Measurements from ENCODE around the gene OLFM3. TPM values are rescaled to one million over a fixed set of nuclear protein-coding genes. Genes with fewer than 3 reads are reported as not detected.

Gene OLFM3
- polyA plus RNA-seq, 2 donors: not detected

DNA sequence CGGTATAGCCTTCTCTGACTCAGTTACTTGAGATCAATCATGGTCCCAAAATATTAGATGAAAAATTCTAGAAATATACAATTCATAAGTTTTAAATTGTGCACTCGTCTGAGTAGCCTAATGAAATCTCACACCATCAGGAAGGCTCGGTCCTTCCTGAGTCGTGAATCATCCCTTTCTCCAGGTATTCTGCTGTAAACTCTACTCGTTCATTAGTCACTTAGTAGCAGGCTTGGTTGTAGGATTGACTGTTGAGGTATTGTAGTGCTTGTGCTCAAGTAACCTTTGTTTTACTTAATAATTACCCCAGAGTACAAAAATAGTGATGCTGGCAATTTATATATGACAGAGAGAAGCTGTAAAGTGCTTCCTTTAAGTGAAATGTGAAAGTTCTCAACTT, 238.7 kb downstream of the OLFM3 start:
- Histone ChIP-seq H3K27ac (ENCODE audit: low read depth in 2 of 2, low read length in 1 of 2) (no peak overlapping the region), H3K4me3 (ENCODE audit: low read depth in 1 of 2, low read length in 2 of 2) (no peak overlapping the region), H3K9me3 (ENCODE audit: control insufficient read depth in 2 of 2, insufficient read depth in 1 of 2, low read depth in 1 of 2, low read length in 1 of 2) (no peaks in the 10 kb centered on the region), H3K36me3 (ENCODE audit: control insufficient read depth in 2 of 2, insufficient read depth in 2 of 2, low read length in 1 of 2) (no peaks in the 10 kb centered on the region), H3K27me3 (ENCODE audit: control insufficient read depth in 1 of 2, insufficient read depth in 2 of 2, low read length in 2 of 2) (no peaks in the 10 kb centered on the region), H3K4me1 (ENCODE audit: control insufficient read depth in 2 of 2, insufficient read depth in 2 of 2, low read length in 1 of 2) (no peaks in the 10 kb centered on the region)
- 74% methylated on average over 5 of the region's 5 CpGs for WGBS, 2 donors

DNA sequence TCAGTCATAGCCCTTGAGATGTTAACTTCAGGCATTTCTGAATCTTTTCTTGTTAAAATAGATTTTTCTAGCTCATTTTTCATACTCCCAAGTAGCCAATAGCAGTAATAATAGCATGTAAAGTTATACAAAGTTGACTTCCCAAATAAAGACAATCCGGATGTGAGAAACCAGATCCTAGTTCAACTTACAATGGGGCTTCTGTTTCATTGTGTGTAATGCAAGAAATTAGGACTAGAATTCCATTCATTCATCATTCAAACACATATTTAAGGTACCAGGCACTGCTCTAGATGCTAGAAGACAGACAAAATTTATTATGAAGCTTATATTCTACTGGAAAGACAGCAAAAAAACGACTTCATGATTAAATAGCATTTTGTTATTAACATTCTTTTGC, 240.3 kb downstream of the OLFM3 start:
- Histone ChIP-seq H3K4me1 (ENCODE audit: control insufficient read depth in 2 of 2, insufficient read depth in 2 of 2, low read length in 1 of 2) (no peaks in the 10 kb centered on the region), H3K4me3 (ENCODE audit: low read depth in 1 of 2, low read length in 2 of 2) (no peak overlapping the region), H3K36me3 (ENCODE audit: control insufficient read depth in 2 of 2, insufficient read depth in 2 of 2, low read length in 1 of 2) (no peaks in the 10 kb centered on the region), H3K9me3 (ENCODE audit: control insufficient read depth in 2 of 2, insufficient read depth in 1 of 2, low read depth in 1 of 2, low read length in 1 of 2) (no peaks in the 10 kb centered on the region), H3K27ac (ENCODE audit: low read depth in 2 of 2, low read length in 1 of 2) (no peak overlapping the region), H3K27me3 (ENCODE audit: control insufficient read depth in 1 of 2, insufficient read depth in 2 of 2, low read length in 2 of 2) (no peaks in the 10 kb centered on the region)
- 59 to 62% methylated on average over 2 of the region's 2 CpGs for WGBS, 2 donors

Data from esophagus (tissue), 2 donors.